GM18508 (cell line): ENCODE results near the gene IFNL2.
"Not testable (repeated sequence)": the region's sequence is repeated elsewhere in the genome, so short reads cannot be mapped to it uniquely, and the experiment has no call there.

Experiments
- ATAC-seq: cut with Tn5 transposase; IDR thresholded peaks from one replicate; pipeline ENCODE4 v1.9.1; 2021; ENCODE audit warnings: moderate number of reproducible peaks; ENCODE audit not compliant: insufficient read depth, unreplicated experiment

The IFNL2 gene

GRCh38 chr19:39293394-39293793, 25.2 kb downstream of the IFNL2 start:
- ATAC-seq, result no peak

GRCh38 chr19:39296055-39296645, 28.0 kb downstream of the IFNL2 start, which contains the start of gene IFNL1:
TSS of gene IFNL1 (plus strand) at chr19:39296407. CDS start at chr19:39296422, 15 bp downstream.
- ATAC-seq, result no peak

- ATAC-seq, result no peak
Observed at GRCh38 chr19:39296906-39297305, 28.7 kb downstream of the IFNL2 start.

- no peak for ATAC-seq
Observed at GRCh38 chr19:39297931-39298634, 29.9 kb downstream of the IFNL2 start.

- ATAC-seq, result no peak
Observed at GRCh38 chr19:39299404-39299803, 31.2 kb downstream of the IFNL2 start.

GRCh38 chr19:39299832-39300231, 31.6 kb downstream of the IFNL2 start:
- no peak for ATAC-seq

GRCh38 chr19:39301021-39301420, 32.8 kb downstream of the IFNL2 start:
- no peak for ATAC-seq

- ATAC-seq, result no peak
Observed at GRCh38 chr19:39301562-39301961, 33.4 kb downstream of the IFNL2 start.

GRCh38 chr19:39303373-39304184, 35.4 kb downstream of the IFNL2 start:
- ATAC-seq, result no peak

- no peak for ATAC-seq
Observed at GRCh38 chr19:39304185-39304513, 36.0 kb downstream of the IFNL2 start.

GRCh38 chr19:39304701-39305571, 36.7 kb downstream of the IFNL2 start:
- ATAC-seq, result no peak

GRCh38 chr19:39306075-39306474, 37.9 kb downstream of the IFNL2 start:
- ATAC-seq, result no peak

- ATAC-seq, result no peak
Observed at GRCh38 chr19:39307046-39307821, 39.0 kb downstream of the IFNL2 start.

GRCh38 chr19:39307822-39308530, 39.8 kb downstream of the IFNL2 start:
- ATAC-seq, result no peak

GRCh38 chr19:39308531-39309304, 40.5 kb downstream of the IFNL2 start:
- ATAC-seq, result no peak

- ATAC-seq, result not testable (repeated sequence)
Observed at GRCh38 chr19:39309305-39309670, 41.1 kb downstream of the IFNL2 start.

GRCh38 chr19:39310558-39311311, 42.5 kb downstream of the IFNL2 start:
- no peak for ATAC-seq
